MCF 10A (cell line): ENCODE results near the gene ANKIB1. TPM values are rescaled to one million over a fixed set of nuclear protein-coding genes. Genes with fewer than 3 reads are reported as not detected.
A peak's percentile ranks its signal among the peaks of the same experiment; 100 is the strongest.

Source experiments
- BruUV-seq: library from RNA; stranded (reverse); fragments of 400-500 nt; replicated peaks from 2 replicates; lab custom pipeline; 2021; lab: Mats Ljungman, UMichigan
- CTCF ChIA-PET: fragments of 300-600 bp; sonication (Branson Sonifier 250); formaldehyde crosslinking; extraction: SDS; loops from one replicate; lab custom pipeline; 2021; ENCODE audit warnings: antibody characterized with exemption, inconsistent platforms; lab: Yijun Ruan, JAX
- POLR2A ChIA-PET: fragments of 300-600, 350-650 bp; sonication (Branson Sonifier 250); formaldehyde crosslinking; extraction: SDS; loops from one replicate; lab custom pipeline; 2020; ENCODE audit warnings: antibody characterized with exemption, inconsistent platforms; lab: Yijun Ruan, JAX
- DNase-seq: peaks from one replicate; pipeline ENCODE4 v3.0.0-alpha.2; 2018; ENCODE audit not compliant: unreplicated experiment
- H3K27ac Mint-ChIP-seq: one replicate; pipeline ENCODE4 v1.8.0; 2022; ENCODE audit warnings: mild to moderate bottlenecking, low read depth, mixed read lengths; ENCODE audit not compliant: unreplicated experiment
- H3K27me3 Mint-ChIP-seq: one replicate; pipeline ENCODE4 v1.8.0; 2022; ENCODE audit warnings: mixed read lengths; ENCODE audit not compliant: insufficient read depth, unreplicated experiment
- H3K36me3 Mint-ChIP-seq: one replicate; pipeline ENCODE4 v1.8.0; 2022; ENCODE audit warnings: mild to moderate bottlenecking, moderate library complexity, mixed read lengths; ENCODE audit not compliant: insufficient read depth, unreplicated experiment
- H3K4me1 Mint-ChIP-seq: one replicate; pipeline ENCODE4 v1.8.0; 2022; ENCODE audit warnings: mixed read lengths; ENCODE audit not compliant: insufficient read depth, unreplicated experiment
- H3K4me3 Mint-ChIP-seq: one replicate; pipeline ENCODE4 v1.8.0; 2022; ENCODE audit warnings: mild to moderate bottlenecking, moderate library complexity, mixed read lengths; ENCODE audit not compliant: unreplicated experiment
- H3K9me3 Mint-ChIP-seq: one replicate; pipeline ENCODE4 v1.8.0; 2022; ENCODE audit warnings: mixed read lengths; ENCODE audit not compliant: unreplicated experiment
- intact Hi-C: fragments of 100-400 bp; cut with micrococcal nuclease; formaldehyde crosslinking; loops from 2 replicates; pipeline ENCODE4 v1.14.1; 2022
- total RNA-seq: library from RNA; stranded (reverse); gene quantifications from 2 replicates; pipeline ENCODE4 v1.2.3, GENCODE V29; 2022
- TF ChIP-seq, protein P1 (sequence below): fragments of 200-600 bp; IDR thresholded peaks from one replicate; pipeline ENCODE4 v1.8.0; 2022; ENCODE audit warnings: antibody characterized with exemption, mild to moderate bottlenecking; ENCODE audit not compliant: unreplicated experiment

Gene ANKIB1
- total RNA-seq, 1 experiment from 2014 or later, result 33.0 TPM

DNA sequence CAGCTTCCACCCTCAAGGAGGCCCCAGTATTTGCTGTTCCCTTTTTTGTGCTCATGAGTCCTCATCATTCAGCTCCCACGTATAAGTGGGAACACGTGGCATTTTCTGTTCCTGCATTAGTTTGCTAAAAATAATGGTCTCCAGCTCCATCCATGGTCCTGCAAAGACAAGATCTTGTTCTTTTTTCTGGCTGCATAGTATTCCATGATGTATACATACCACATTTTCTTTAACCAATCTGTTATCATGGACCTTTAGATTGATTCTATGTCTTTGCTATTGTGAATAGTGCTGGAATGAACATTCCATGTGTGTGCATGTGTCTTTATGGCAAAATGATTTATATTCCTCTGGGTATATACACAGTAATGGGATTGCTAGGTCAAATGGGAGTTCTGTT lies 17.0 kb upstream of the ANKIB1 start:
- Mint-ChIP-seq H3K36me3 (peaks cover 79% of the 10 kb centered on the region), H3K27me3 (no peaks in the 10 kb centered on the region), H3K4me3 (no peak overlapping the region), H3K27ac (no peak overlapping the region), H3K4me1 (no peaks in the 10 kb centered on the region), H3K9me3 (no peaks in the 10 kb centered on the region)
- intact Hi-C loops, result no loop called here
- DNase-seq, result no peak
- ChIA-PET CTCF (no interaction called here), POLR2A (interaction anchor here (0.6 to 1.2 kb wide), 3 partner anchors 14 to 265 kb away, joined by 3 to 4 read pairs (median 3); partner anchors contain the start of genes ANKIB1 and KRIT1)
- TF ChIP-seq, protein P1, sequence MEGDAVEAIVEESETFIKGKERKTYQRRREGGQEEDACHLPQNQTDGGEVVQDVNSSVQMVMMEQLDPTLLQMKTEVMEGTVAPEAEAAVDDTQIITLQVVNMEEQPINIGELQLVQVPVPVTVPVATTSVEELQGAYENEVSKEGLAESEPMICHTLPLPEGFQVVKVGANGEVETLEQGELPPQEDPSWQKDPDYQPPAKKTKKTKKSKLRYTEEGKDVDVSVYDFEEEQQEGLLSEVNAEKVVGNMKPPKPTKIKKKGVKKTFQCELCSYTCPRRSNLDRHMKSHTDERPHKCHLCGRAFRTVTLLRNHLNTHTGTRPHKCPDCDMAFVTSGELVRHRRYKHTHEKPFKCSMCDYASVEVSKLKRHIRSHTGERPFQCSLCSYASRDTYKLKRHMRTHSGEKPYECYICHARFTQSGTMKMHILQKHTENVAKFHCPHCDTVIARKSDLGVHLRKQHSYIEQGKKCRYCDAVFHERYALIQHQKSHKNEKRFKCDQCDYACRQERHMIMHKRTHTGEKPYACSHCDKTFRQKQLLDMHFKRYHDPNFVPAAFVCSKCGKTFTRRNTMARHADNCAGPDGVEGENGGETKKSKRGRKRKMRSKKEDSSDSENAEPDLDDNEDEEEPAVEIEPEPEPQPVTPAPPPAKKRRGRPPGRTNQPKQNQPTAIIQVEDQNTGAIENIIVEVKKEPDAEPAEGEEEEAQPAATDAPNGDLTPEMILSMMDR, result no peak
- BruUV-seq, result no TSS peak

GRCh38 chr7:92230547-92230946 lies 15.2 kb upstream of the ANKIB1 start:
- ChIA-PET POLR2A (interaction anchor here (0.6 to 0.7 kb wide), 2 partner anchors 19 to 23 kb away, joined by 3 to 4 read pairs; no protein-coding TSS in a partner anchor), CTCF (interaction anchor here (1.0 kb wide), 1 partner anchor 97 kb away, joined by 3 read pairs; no protein-coding TSS in a partner anchor)
- intact Hi-C loops, result no loop called here
- Mint-ChIP-seq H3K4me1 (no peaks in the 10 kb centered on the region), H3K4me3 (no peak overlapping the region), H3K27ac (no peak overlapping the region), H3K9me3 (no peaks in the 10 kb centered on the region), H3K27me3 (no peaks in the 10 kb centered on the region), H3K36me3 (peaks cover 82% of the 10 kb centered on the region)
- no peak for DNase-seq
- BruUV-seq, result no TSS peak
- TF ChIP-seq, protein P1, result no peak

GRCh38 chr7:92242972-92243371 lies 2.8 kb upstream of the ANKIB1 start:
- peaks cover 25% of the 10 kb centered on the region for H3K4me1 Mint-ChIP-seq
- POLR2A ChIA-PET, result interaction anchor here (0.7 to 9.7 kb wide), 4 partner anchors 14 to 205 kb away, joined by 3 to 84 read pairs (median 28); partner anchors contain the start of genes CYP51A1 and GATAD1
- intact Hi-C loops, result loop anchor here (10.0 kb wide), 1 partner anchor 358 kb away; the partner anchor contains the start of gene MTERF1
- H3K36me3 Mint-ChIP-seq, result peaks cover 42% of the 10 kb centered on the region
- no TSS peak for BruUV-seq
- CTCF ChIA-PET, result no interaction called here
- TF ChIP-seq, protein P1, result no peak
- no peak for DNase-seq
- no peak overlapping the region for H3K27ac Mint-ChIP-seq
- no peaks in the 10 kb centered on the region for H3K9me3 Mint-ChIP-seq
- no peak overlapping the region for H3K4me3 Mint-ChIP-seq
- H3K27me3 Mint-ChIP-seq, result no peaks in the 10 kb centered on the region

DNA sequence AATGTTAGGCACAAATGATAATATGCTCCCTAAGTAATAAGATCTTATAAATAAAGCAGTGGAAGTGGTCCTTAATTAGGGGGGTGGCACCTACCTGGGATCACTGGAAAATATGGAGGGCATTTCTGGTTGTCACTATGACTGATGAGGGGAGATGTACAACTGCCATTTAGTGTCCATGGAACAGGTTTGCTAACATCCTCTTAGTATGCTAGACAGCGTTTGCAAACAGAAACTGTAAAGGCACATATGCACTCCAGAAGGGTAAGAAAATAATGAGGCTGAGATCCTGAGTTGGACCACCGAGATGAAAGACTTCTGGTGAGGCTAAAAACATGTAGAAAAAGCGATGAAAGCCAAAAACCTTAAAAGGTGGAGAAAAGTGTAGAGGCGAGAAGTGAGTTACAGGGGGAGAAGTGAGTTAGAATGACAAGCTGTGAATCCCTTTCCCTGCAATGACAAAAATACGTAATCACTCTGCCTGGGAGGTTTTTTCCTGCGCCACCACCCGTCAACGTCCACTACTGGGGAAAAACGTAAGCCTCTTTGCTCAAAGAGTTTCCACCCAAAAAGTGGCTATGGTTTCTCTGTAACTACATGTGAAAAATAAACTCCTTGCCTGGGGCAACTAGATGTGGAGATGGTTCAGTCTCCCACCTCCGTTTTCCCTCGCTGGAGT lies 827 bp upstream of the ANKIB1 start:
- TF ChIP-seq, protein P1, result no peak
- intact Hi-C loops, result loop anchor here (1.0 to 10.0 kb wide), 3 partner anchors 113 to 360 kb away; partner anchors contain the start of genes CYP51A1, GATAD1 and MTERF1

More for the DNA sequence above, 827 bp upstream of the ANKIB1 start:
- ChIA-PET CTCF (interaction anchor here (0.6 to 2.8 kb wide), 5 partner anchors 10 to 762 kb away, joined by 3 to 13 read pairs (median 3); partner anchors contain the start of gene GATAD1), POLR2A (interaction anchor here (0.6 to 9.7 kb wide), 21 partner anchors 10 to 1027 kb away, joined by 3 to 84 read pairs (median 4); partner anchors contain the start of genes CYP51A1, GATAD1, PEX1 and RBM48)
- H3K27me3 Mint-ChIP-seq, result no peaks in the 10 kb centered on the region
- no peak for DNase-seq
- no TSS peak for BruUV-seq
- H3K27ac Mint-ChIP-seq, result peak overlapping the region; percentile 98
- H3K4me1 Mint-ChIP-seq, result peaks cover 29% of the 10 kb centered on the region
- H3K4me3 Mint-ChIP-seq, result peak overlapping the region; percentile 89
- H3K36me3 Mint-ChIP-seq, result peaks cover 29% of the 10 kb centered on the region
- no peaks in the 10 kb centered on the region for H3K9me3 Mint-ChIP-seq
